NCI-H748 (cell line): ENCODE data around the gene MOBP.

Experiments
- DNase-seq: peaks from one replicate; lab custom pipeline; 2025; ENCODE audit not compliant: unreplicated experiment; lab: John Stamatoyannopoulos, UW

Gene MOBP

DNA sequence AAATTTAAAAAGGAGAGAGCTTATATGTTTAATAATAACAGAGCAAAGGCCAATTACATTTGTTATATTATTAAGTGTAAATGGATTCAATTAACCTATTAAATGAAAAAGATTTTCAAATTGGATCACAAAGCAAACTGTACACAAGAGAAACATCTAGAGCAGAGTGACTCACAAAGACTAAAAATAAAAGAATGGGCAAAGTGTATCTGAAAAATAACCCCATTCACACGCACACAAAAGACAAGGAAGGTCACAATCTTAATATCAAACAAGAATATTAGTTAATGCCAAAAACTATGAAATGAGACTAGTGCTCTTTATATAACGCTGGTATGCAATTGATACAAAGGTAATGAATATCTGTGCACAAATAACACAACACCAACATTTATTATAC, 65.7 kb downstream of the MOBP start:
- no peak for DNase-seq

DNA sequence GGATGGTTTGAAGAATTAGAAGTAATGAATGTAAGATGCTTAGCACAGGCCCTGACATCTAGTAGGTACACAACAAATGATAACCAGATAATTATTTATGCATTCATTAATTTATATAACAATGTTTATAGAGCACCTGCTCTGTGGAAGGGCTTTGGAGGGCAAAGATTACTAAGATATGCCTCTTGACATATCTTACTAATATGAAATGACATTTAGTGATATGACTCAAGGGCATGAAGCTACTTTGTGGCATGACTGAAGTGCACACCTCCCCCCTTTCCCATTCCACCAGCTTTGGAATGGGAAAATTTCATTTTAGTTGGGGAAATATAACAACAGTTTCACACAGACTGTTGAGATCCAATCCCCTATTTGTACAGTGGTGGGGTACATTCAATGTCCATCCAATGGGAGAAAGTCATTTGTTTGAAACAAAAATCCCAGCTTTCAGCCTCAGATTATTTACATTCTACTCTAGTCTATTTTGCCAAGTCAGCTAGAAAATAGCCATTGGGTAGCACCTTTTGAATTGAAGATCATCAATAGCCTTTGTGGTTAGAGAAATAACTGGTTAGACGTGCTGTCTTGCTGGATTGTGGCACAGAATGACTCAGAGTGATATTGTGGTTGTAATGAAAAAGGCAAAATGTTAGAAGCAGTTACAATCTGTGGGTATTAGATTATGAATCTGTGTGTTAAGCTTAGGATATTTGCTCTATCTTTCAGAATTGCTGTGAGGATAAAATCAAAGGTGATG, 72.9 kb downstream of the MOBP start:
- no peak for DNase-seq

DNA sequence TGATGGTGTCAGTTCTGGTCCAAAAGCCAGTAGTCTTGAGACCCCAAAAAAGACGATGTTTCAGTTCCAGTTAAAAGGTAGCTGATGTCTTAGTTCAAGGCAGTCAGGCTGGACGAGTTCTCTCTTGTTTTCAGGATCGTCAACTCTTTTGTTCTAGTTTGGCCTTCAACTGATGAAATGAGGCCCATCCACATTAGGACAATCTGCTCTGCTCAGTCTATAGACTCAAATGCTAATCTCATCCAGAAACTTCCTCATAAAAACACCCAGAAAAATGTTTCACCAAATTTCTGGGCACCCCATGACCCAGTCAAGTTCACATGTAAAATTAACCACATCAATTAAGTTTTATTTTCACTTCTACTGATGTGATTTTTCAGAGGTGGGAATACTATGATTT, 74.0 kb downstream of the MOBP start:
- no peak for DNase-seq

DNA sequence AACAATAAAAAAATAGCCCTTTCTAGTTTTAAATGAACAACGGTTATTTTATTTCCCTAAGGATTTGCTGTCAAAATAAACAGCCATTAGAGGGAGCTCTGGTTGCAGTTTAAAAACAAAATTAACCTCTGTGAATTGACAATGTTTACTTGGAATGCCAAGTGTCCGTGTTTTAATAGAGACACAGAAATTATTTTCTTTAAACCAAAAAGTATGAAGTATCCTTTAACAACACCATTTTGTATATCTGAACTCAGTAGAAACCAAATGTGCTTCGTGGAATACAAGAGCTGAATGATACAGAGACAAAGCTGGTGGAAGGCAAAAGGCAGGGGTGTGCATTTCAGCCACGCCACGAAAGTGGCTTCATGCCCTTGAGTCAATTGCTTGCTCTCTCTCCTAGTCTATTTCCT, 74.4 kb downstream of the MOBP start:
- peak; percentile 50 for DNase-seq

DNA sequence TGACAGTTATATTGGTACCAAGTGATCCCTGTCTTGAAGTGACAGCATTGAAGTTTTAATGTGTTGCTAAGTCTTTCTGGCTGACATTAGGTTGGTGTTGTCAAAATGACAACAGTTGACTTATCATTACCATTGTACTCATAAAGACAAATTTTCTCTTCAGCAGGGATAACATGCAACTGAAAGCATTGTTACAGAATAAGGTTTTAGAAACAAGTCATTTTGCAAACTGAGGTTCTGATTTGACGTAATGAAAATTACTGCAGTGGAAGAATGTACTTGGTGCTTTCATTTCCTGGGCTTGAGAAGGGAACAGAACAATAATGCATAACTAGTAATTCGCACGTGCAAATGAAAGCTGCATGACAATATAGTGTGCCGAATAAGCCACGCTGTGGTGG, 75.1 kb downstream of the MOBP start:
- no peak for DNase-seq

DNA sequence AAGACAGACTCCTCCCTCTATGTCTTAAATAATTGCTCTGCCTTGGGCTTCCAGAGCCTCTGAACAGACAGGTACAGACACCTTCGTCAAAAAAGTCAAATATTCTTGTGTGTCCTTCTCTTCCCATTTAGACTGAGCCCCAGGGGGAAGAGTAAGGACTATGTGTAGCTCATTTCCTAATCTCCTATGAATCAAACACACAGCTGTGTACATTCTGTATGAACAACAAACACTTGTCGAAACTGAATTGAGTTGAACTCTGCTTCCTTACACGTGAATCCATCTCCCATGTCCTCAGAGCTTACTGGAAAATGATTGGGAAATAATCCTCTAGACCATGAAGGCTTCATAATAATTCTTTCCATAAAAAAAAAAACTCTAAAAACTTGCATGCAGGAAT, 80.8 kb downstream of the MOBP start:
- DNase-seq, result no peak

DNA sequence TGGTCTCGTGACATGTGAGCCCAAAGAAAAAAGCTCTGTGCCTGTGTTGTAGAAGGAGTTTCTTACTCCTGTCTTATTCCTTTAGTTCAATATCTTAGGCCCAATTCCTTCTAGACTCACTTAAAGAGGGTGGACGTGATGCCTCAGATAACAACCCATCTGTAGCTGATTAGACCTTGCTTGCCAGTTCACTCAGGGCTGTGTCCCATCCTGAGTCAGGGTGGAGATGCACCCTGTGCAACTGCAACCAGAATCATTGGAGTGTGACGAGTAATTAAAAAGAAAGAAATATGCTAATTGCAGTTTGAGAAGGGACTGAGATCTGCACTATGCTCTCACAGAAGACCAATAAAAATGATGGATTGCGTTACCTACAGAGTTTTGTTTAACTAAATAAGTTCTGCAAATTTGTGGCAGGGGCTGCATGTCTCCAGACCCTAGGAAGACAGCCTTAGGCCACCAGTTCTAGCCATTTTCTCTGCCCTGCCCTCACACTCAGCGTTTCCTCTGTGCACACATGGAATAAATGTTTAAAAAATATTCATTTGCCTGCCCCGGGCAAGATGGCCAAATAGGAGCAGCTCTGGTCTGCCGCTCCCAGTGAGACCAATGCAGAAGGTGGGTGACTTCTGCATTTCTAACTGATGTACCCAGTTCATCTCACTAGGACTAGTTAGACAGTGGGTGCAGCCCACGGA, 83.0 kb downstream of the MOBP start:
- no peak for DNase-seq
